H1 (cell line): ENCODE results near the gene MPHOSPH8. TPM values are rescaled to one million over a fixed set of nuclear protein-coding genes. Genes with fewer than 3 reads are reported as not detected.

Experiments
- CTCF ChIA-PET: fragments of 300-600 bp; sonication (Branson Sonifier 250); formaldehyde crosslinking; loops from one replicate; lab custom pipeline; 2021; ENCODE audit not compliant: partially characterized antibody; lab: Charles Lee
- POLR2A ChIA-PET: fragments of 300-600 bp; sonication (Branson Sonifier 250); formaldehyde crosslinking; loops from one replicate; lab custom pipeline; 2021; ENCODE audit warnings: inconsistent platforms; ENCODE audit not compliant: partially characterized antibody; lab: Charles Lee
- DNase-seq, 2 experiments: peaks; one replicate each; pipeline versions ENCODE4 v3.0.0 to v3.0.0-alpha.2; 2010 to 2022; ENCODE audit warnings: low spot score in 2 of 2, low read depth in 1 of 2, mixed read lengths in 1 of 2
- FAIRE-seq: peaks from 2 replicates; lab custom pipeline; 2011; peaks lifted over from hg19 to GRCh38; lab: Jason Lieb, UNC
- H2AFZ ChIP-seq: 2 replicates; pipeline ENCODE4 v1.8.1; 2012; ENCODE audit warnings: low read length, inconsistent platforms
- H2AK5ac ChIP-seq: 2 replicates; pipeline ENCODE4 v1.6.1; 2013; ENCODE audit warnings: low read depth, low read length
- H2BK120ac ChIP-seq: replicated peaks from 2 replicates; pipeline ENCODE3; 2013; ENCODE audit warnings: low read depth, low read length, inconsistent platforms
- H2BK12ac ChIP-seq: 2 replicates; pipeline ENCODE4 v1.6.1; 2013; ENCODE audit warnings: low read depth, low read length
- H2BK15ac ChIP-seq: 2 replicates; pipeline ENCODE4 v1.6.1; 2013; ENCODE audit warnings: low read length
- H2BK20ac ChIP-seq: 2 replicates; pipeline ENCODE4 v1.6.1; 2013; ENCODE audit warnings: low read length
- H2BK5ac ChIP-seq: 2 replicates; pipeline ENCODE4 v1.6.1; 2013; ENCODE audit warnings: low read depth, low read length
- H3K14ac ChIP-seq: 2 replicates; pipeline ENCODE4 v1.6.1; 2013; ENCODE audit warnings: inconsistent platforms; ENCODE audit not compliant: insufficient read length
- H3K18ac ChIP-seq: 2 replicates; pipeline ENCODE4 v1.6.1; 2013; ENCODE audit warnings: low read length; ENCODE audit errors: extremely low read depth
- H3K23ac ChIP-seq: 2 replicates; pipeline ENCODE4 v1.6.1; 2013; ENCODE audit warnings: inconsistent platforms; ENCODE audit not compliant: insufficient read length
- H3K23me2 ChIP-seq: 2 replicates; pipeline ENCODE4 v1.6.1; 2013; ENCODE audit warnings: low read depth, low read length
- H3K27ac ChIP-seq: 2 replicates; pipeline ENCODE4 v1.6.1; 2011; ENCODE audit warnings: low read depth, low read length, inconsistent platforms
- H3K27me3 ChIP-seq, 4 experiments: replicated peaks in 1 of 4; 1 replicate in 1 of 4; 2 replicates in 3 of 4; pipeline versions ENCODE4 v1.6.1 to v1.8.1; 2011 to 2013; ENCODE audit warnings: low read length in 3 of 4, mild to moderate bottlenecking in 3 of 4, inconsistent platforms in 2 of 4, mixed read lengths in 2 of 4, moderate library complexity in 1 of 4; ENCODE audit not compliant: control insufficient read depth in 3 of 4, insufficient read depth in 3 of 4; ENCODE audit errors: extremely low read depth in 1 of 4
- H3K36me3 ChIP-seq, 4 experiments: 2 replicates each; pipeline versions ENCODE4 v1.6.1 to v1.8.1; 2011 to 2013; ENCODE audit warnings: mild to moderate bottlenecking in 4 of 4, low read length in 3 of 4, moderate library complexity in 2 of 4, control low read depth in 1 of 4, inconsistent platforms in 1 of 4; ENCODE audit not compliant: insufficient read depth in 4 of 4, control insufficient read depth in 2 of 4
- H3K4ac ChIP-seq: replicated peaks from 2 replicates; pipeline ENCODE3; 2013; ENCODE audit warnings: low read length, low read depth, mixed read lengths, inconsistent platforms; ENCODE audit not compliant: insufficient read length
- H3K4me1 ChIP-seq, 4 experiments: replicated peaks in 1 of 4; 1 replicate in 1 of 4; 2 replicates in 3 of 4; pipeline versions ENCODE4 v1.6.1 to v1.8.1; 2011 to 2013; ENCODE audit warnings: low read length in 3 of 4, inconsistent platforms in 2 of 4, mixed read lengths in 1 of 4; ENCODE audit not compliant: insufficient read depth in 4 of 4, control insufficient read depth in 3 of 4
- H3K4me2 ChIP-seq, 2 experiments: 2 replicates each; pipeline versions ENCODE4 v1.6.1 to v1.8.1; 2011 to 2013; ENCODE audit warnings: low read depth in 2 of 2, low read length in 2 of 2, control low read depth in 1 of 2, inconsistent platforms in 1 of 2, mild to moderate bottlenecking in 1 of 2; ENCODE audit not compliant: insufficient read depth in 1 of 2
- H3K4me3 ChIP-seq, 4 experiments: fragments of 200-600, 300-600 bp in 1 of 4; sonication (generic), shearing (Covaris generic), sonication (Bioruptor Twin) in 1 of 4; 2 replicates each; pipeline versions ENCODE4 v1.5.1 to v1.8.1; 2011 to 2016; ENCODE audit warnings: low read length in 4 of 4, low read depth in 3 of 4, control low read depth in 2 of 4, inconsistent platforms in 2 of 4, mild to moderate bottlenecking in 2 of 4, mixed read lengths in 1 of 4, moderate library complexity in 1 of 4; ENCODE audit not compliant: insufficient read depth in 2 of 4; ENCODE audit errors: extremely low read depth in 1 of 4
- H3K56ac ChIP-seq: replicated peaks from 2 replicates; pipeline ENCODE3; 2013; ENCODE audit warnings: low read depth, mild to moderate bottlenecking, mixed read lengths, low read length, inconsistent platforms; ENCODE audit not compliant: insufficient read length
- H3K79me1 ChIP-seq: 2 replicates; pipeline ENCODE4 v1.6.1; 2013; ENCODE audit warnings: low read depth, low read length, control low read depth
- H3K79me2 ChIP-seq, 2 experiments: 2 replicates each; pipeline versions ENCODE4 v1.6.1 to v1.8.1; 2012 to 2013; ENCODE audit warnings: low read length in 2 of 2, mild to moderate bottlenecking in 2 of 2, inconsistent platforms in 1 of 2; ENCODE audit not compliant: insufficient read depth in 2 of 2, control insufficient read depth in 1 of 2
- H3K9ac ChIP-seq, 4 experiments: replicated peaks in 1 of 4; 1 replicate in 1 of 4; 2 replicates in 3 of 4; pipeline versions ENCODE4 v1.6.1 to v1.8.1; 2011 to 2013; ENCODE audit warnings: low read depth in 3 of 4, low read length in 3 of 4, control low read depth in 2 of 4, mild to moderate bottlenecking in 2 of 4, moderate library complexity in 2 of 4, inconsistent platforms in 1 of 4; ENCODE audit errors: extremely low read depth in 1 of 4
- H3K9me3 ChIP-seq, 2 experiments: 2 replicates each; pipeline versions ENCODE4 v1.6.1 to v1.8.1; 2012 to 2013; ENCODE audit warnings: mild to moderate bottlenecking in 2 of 2, moderate library complexity in 2 of 2, control low read depth in 1 of 2, inconsistent platforms in 1 of 2, low read depth in 1 of 2, low read length in 1 of 2, mixed read lengths in 1 of 2; ENCODE audit not compliant: insufficient read depth in 2 of 2
- H4K20me1 ChIP-seq, 2 experiments: replicated peaks in 1 of 2; 2 replicates each; pipeline versions ENCODE3 to v1.8.1; 2011 to 2013; ENCODE audit warnings: inconsistent platforms in 2 of 2, low read length in 2 of 2, mild to moderate bottlenecking in 1 of 2; ENCODE audit not compliant: insufficient read depth in 2 of 2, control insufficient read depth in 1 of 2
- H4K5ac ChIP-seq: 2 replicates; pipeline ENCODE4 v1.6.1; 2013; ENCODE audit warnings: low read length, low read depth, mixed read lengths, inconsistent platforms; ENCODE audit not compliant: insufficient read length
- H4K8ac ChIP-seq: 2 replicates; pipeline ENCODE4 v1.8.0; 2013; ENCODE audit warnings: mild to moderate bottlenecking, moderate library complexity, low read length, inconsistent platforms; ENCODE audit not compliant: insufficient read depth; ENCODE audit errors: extremely low read depth
- H4K91ac ChIP-seq: replicated peaks from 2 replicates; pipeline ENCODE3; 2013; ENCODE audit warnings: low read length, mixed read lengths, inconsistent platforms; ENCODE audit not compliant: insufficient read length
- ASH2L ChIP-seq: fragments of 200-600, 300-600 bp; sonication (generic); IDR thresholded peaks from one replicate; pipeline ENCODE4 v1.7.1; 2017; ENCODE audit warnings: low read length
- BCL11A ChIP-seq, 2 experiments: IDR thresholded peaks; one replicate each; pipeline ENCODE4 v1.6.1; 2011; ENCODE audit warnings: low read depth in 2 of 2, low read length in 2 of 2, mild to moderate bottlenecking in 2 of 2
- CEBPB ChIP-seq: IDR thresholded peaks from 2 replicates; pipeline ENCODE4 v1.6.1; 2012; ENCODE audit warnings: low read depth, low read length
- CHD1 ChIP-seq: IDR thresholded peaks from 2 replicates; pipeline ENCODE4 v1.6.1; 2012; ENCODE audit warnings: low read depth, low read length, improper control_type of control experiment
- GTF2F1 ChIP-seq: IDR thresholded peaks from 2 replicates; pipeline ENCODE4 v1.6.1; 2012; ENCODE audit warnings: low read depth, low read length, improper control_type of control experiment, borderline replicate concordance
- NANOG ChIP-seq: IDR thresholded peaks from 2 replicates; pipeline ENCODE4 v1.6.1; 2011; ENCODE audit warnings: low read length, low read depth, mild to moderate bottlenecking, inconsistent platforms; ENCODE audit not compliant: insufficient read depth, poor library complexity, severe bottlenecking
- NRF1 ChIP-seq: IDR thresholded peaks from 2 replicates; pipeline ENCODE4 v1.6.1; 2011; ENCODE audit warnings: mild to moderate bottlenecking, low read depth, low read length, improper control_type of control experiment
- POLR2A ChIP-seq, 2 experiments: IDR thresholded peaks; 1 replicate in 1 of 2; 2 replicates in 1 of 2; pipeline ENCODE4 v1.6.1; 2011; ENCODE audit warnings: low read depth in 2 of 2, low read length in 2 of 2, mild to moderate bottlenecking in 2 of 2; ENCODE audit errors: control extremely low read depth in 1 of 2
- RFX5 ChIP-seq: IDR thresholded peaks from 2 replicates; pipeline ENCODE4 v1.6.1; 2011; ENCODE audit warnings: low read depth, low read length, improper control_type of control experiment, borderline replicate concordance
- SAP30 ChIP-seq: fragments of 300-600 bp; sonication (generic); IDR thresholded peaks from 2 replicates; pipeline ENCODE4 v1.7.1; 2012; ENCODE audit warnings: low read length, moderate library complexity, mild to moderate bottlenecking, inconsistent platforms; ENCODE audit not compliant: insufficient read depth, insufficient replicate concordance
- SIX5 ChIP-seq: IDR thresholded peaks from 2 replicates; pipeline ENCODE4 v1.6.1; 2011; ENCODE audit warnings: mild to moderate bottlenecking, low read depth, low read length
- TAF7 ChIP-seq: optimal IDR thresholded peaks from 2 replicates; pipeline ENCODE3; 2011; ENCODE audit warnings: low read depth, mild to moderate bottlenecking, inconsistent platforms, low read length, moderate library complexity, borderline replicate concordance
- WGBS, 2 experiments: shearing (Covaris generic) in 1 of 2; methylation state at CpG; one replicate each; pipeline versions ENCODE4 v1.1.6 to v1.1.7; 2013 to 2015; ENCODE audit warnings: low lambda C conversion rate in 2 of 2, mixed read lengths in 2 of 2, inconsistent platforms in 1 of 2, low coverage in 1 of 2, missing lambda C conversion rate in 1 of 2; ENCODE audit not compliant: insufficient replicate concordance in 2 of 2, insufficient coverage in 1 of 2, insufficient read length in 1 of 2; ENCODE audit errors: extremely low coverage in 1 of 2, missing lambda C conversion rate in 1 of 2; 5-methylcytosine and 5-hydroxymethylcytosine counted together
- polyA plus RNA-seq, 7 experiments: library from polyadenylated mRNA; depleted of rRNA in 3 of 7; stranded (reverse) in 5 of 7; unstranded in 2 of 7; fragments of >200 nt in 5 of 7; fragments of 200-250 nt in 2 of 7; gene quantifications; 1 replicate in 5 of 7; 2 replicates in 1 of 7; 4 replicates in 1 of 7; pipeline versions ENCODE4 v1.2.1 to v1.2.3, GENCODE V29; 2011 to 2013; ENCODE audit warnings: missing spikeins in 2 of 7, mixed read lengths in 2 of 7
- total RNA-seq: library from RNA; stranded (reverse); fragmentation: NEBNext Ultra II Directional; extraction: Animal tissue kit (Norgen Biotek cat#: 25700); gene quantifications from 2 replicates; pipeline ENCODE4 v1.2.1, GENCODE V29; 2021
- TF ChIP-seq, protein P1 (sequence below): IDR thresholded peaks from 2 replicates; pipeline ENCODE4 v1.6.1; 2012; ENCODE audit warnings: low read length, inconsistent platforms

Gene MPHOSPH8
- total and polyA plus RNA-seq, 2 of the 8 experiments (the other 6 are each of a cell fraction or from before 2014, with no cell fraction given) = 8.3 to 20.5 TPM

DNA sequence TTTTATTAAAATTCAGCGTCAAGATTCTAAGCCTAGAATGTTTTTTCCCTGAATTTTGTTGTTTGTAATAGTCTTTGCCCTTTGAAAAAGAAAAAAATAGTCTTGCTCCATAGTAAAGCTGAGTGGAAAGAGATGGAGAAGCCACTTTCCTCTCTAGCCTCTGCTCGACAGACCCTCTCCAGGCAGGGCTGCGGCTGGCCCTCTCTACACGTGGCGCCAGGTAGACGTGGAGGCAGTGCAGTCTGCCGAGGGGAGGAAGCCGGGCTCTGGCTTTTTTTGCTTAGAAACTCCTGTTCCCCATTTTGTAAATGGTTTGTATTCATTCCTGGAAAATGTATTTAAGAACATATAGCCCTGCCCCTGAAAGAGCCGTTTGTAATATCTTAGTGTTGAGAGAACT, 35.3 kb downstream of the MPHOSPH8 start:
- Histone ChIP-seq H2BK20ac (no peak overlapping the region), H3K36me3 (peaks cover 3 to 44% (median 24%) of the 10 kb centered on the region in 4 experiments; a peak in 7 of 8 replicates), H3K14ac (no peak overlapping the region), H3K79me2 (no peaks in the 10 kb centered on the region), H3K23ac (no peak overlapping the region), H3K23me2 (no peaks in the 10 kb centered on the region), H2BK120ac (no peak overlapping the region), H3K56ac (no peak overlapping the region), H4K91ac (no peak overlapping the region), H2BK12ac (no peak overlapping the region), H4K5ac (no peak overlapping the region), H3K27ac (no peak overlapping the region), H3K9ac (no peak overlapping the region), H3K4me3 (no peak overlapping the region), H2AFZ (no peak overlapping the region), H2AK5ac (no peak overlapping the region), H3K9me3 (no peaks in the 10 kb centered on the region), H4K20me1 (peaks cover 0 to 3% of the 10 kb centered on the region in 2 experiments), H3K27me3 (no peaks in the 10 kb centered on the region), H2BK5ac (no peak overlapping the region), H3K18ac (no peak overlapping the region), H4K8ac (no peak overlapping the region), H3K79me1 (no peaks in the 10 kb centered on the region), H3K4me2 (no peak overlapping the region), H3K4ac (no peak overlapping the region), H3K4me1 (no peaks in the 10 kb centered on the region; a peak in 1 of 7 replicates), H2BK15ac (no peak overlapping the region)
- ChIA-PET CTCF (no interaction called here), POLR2A (interaction anchor here (0.7 kb wide), 1 partner anchor 192 kb away, joined by 3 read pairs; no protein-coding TSS in a partner anchor)
- FAIRE-seq (no peak), DNase-seq (no peak)
- 87% methylated on average over 9 of the region's 9 CpGs; no CpG with 5 or more reads in 1 of the 2 experiments for WGBS, 2 experiments
- TF ChIP-seq, protein P1, sequence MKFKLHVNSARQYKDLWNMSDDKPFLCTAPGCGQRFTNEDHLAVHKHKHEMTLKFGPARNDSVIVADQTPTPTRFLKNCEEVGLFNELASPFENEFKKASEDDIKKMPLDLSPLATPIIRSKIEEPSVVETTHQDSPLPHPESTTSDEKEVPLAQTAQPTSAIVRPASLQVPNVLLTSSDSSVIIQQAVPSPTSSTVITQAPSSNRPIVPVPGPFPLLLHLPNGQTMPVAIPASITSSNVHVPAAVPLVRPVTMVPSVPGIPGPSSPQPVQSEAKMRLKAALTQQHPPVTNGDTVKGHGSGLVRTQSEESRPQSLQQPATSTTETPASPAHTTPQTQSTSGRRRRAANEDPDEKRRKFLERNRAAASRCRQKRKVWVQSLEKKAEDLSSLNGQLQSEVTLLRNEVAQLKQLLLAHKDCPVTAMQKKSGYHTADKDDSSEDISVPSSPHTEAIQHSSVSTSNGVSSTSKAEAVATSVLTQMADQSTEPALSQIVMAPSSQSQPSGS = no peak
- TF ChIP-seq GTF2F1 (no peak), CEBPB (no peak), TAF7 (no peak), RFX5 (no peak), ASH2L (no peak), SAP30 (no peak), POLR2A (IDR thresholded peaks at IDR 0.05; ENCODE audit: control extremely low read depth in 1 of 2, low read depth in 2 of 2, low read length in 2 of 2) (no peak), BCL11A (IDR thresholded peaks at IDR 0.05; ENCODE audit: low read depth in 2 of 2, low read length in 2 of 2) (no peak), NRF1 (no peak), SIX5 (no peak), NANOG (no peak), CHD1 (no peak)
